GM12878 (cell line): ENCODE data around the gene SLC6A17.

Source experiments
- BACH1 ChIP-seq: fragments of 450-650 bp; IDR thresholded peaks from 2 replicates; pipeline ENCODE4 v1.6.1; 2017; ENCODE audit warnings: mild to moderate bottlenecking, borderline replicate concordance
- CHD4 ChIP-seq: fragments of 200-600 bp; sonication (generic); IDR thresholded peaks from 2 replicates; pipeline ENCODE4 v1.6.1; 2016; ENCODE audit warnings: mild to moderate bottlenecking
- FOXK2 ChIP-seq: fragments of 450-650 bp; IDR thresholded peaks from 2 replicates; pipeline ENCODE4 v1.6.1; 2017; ENCODE audit warnings: mild to moderate bottlenecking, moderate library complexity
- HCFC1 ChIP-seq: fragments of 150-350 bp; IDR thresholded peaks from 2 replicates; pipeline ENCODE4 v1.6.1; 2014; ENCODE audit warnings: low read length
- JUNB ChIP-seq: IDR thresholded peaks from 2 replicates; pipeline ENCODE4 v1.6.1; 2016; ENCODE audit warnings: antibody characterized with exemption, mild to moderate bottlenecking
- MYC ChIP-seq: IDR thresholded peaks from 2 replicates; pipeline ENCODE4 v1.6.1; 2011; ENCODE audit warnings: mild to moderate bottlenecking, low read length, moderate library complexity, inconsistent platforms; ENCODE audit not compliant: insufficient read depth, insufficient replicate concordance, insufficient read length, severe bottlenecking
- RBBP5 ChIP-seq: fragments of 200-600 bp; sonication (generic); conservative IDR thresholded peaks from 2 replicates; pipeline ENCODE4 v1.6.1; 2016
- WRNIP1 ChIP-seq: IDR thresholded peaks from 2 replicates; pipeline ENCODE4 v1.6.1; 2011; ENCODE audit warnings: low read depth, low read length, improper control_type of control experiment, borderline replicate concordance
- ZNF24 ChIP-seq: fragments of 450-650 bp; IDR thresholded peaks from 2 replicates; pipeline ENCODE4 v1.6.1; 2017; ENCODE audit warnings: antibody characterized with exemption, mild to moderate bottlenecking
- TF ChIP-seq, protein P1 (sequence below), 3 experiments: IDR thresholded peaks in 2 of 3; conservative IDR thresholded peaks in 1 of 3; 2 replicates each; pipeline ENCODE4 v1.5.1; 2011; ENCODE audit warnings: low read depth in 3 of 3, low read length in 3 of 3, mild to moderate bottlenecking in 3 of 3, control low read depth in 2 of 3, moderate library complexity in 2 of 3, inconsistent platforms in 1 of 3, mixed read lengths in 1 of 3; ENCODE audit not compliant: control insufficient read depth in 2 of 3, insufficient read depth in 1 of 3; ENCODE audit errors: extremely low read depth in 1 of 3
- TF ChIP-seq, protein P2 (sequence below): IDR thresholded peaks from 2 replicates; pipeline ENCODE4 v1.6.1; 2012; ENCODE audit warnings: mild to moderate bottlenecking, low read depth, low read length
- TF ChIP-seq, protein P3 (sequence below): fragments of 450-650 bp; IDR thresholded peaks from 2 replicates; pipeline ENCODE4 v1.6.1; 2018; ENCODE audit warnings: borderline replicate concordance, mild to moderate bottlenecking; ENCODE audit not compliant: partially characterized antibody

DNA sequence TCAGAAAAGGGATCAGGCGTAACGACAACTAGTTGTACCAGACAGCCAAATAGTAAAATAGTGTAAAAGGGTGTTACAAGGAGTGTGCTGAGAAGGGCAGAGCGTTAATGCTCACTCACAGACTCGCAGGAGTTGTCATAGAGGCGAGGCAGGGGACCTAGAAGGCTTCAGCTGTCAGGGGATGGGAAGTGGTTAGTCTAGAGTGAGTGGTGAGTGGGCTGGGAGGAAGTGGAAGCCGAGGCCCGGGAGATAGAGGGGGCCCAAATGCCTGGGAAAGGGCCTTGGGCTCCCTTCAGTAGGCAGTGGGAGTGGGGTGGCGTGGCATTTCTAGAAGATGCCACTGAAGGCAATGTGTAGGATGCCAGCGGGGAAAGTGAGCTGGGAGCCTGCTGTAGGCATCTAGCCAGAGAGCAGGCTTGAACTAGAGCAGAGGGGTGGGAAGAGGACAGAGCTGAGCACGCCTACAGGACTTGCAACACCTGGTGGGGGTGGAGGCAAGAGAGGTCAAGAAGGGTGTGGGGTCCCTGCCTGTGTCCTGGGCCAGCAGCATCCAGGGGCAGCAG lies 10.3 kb downstream of the SLC6A17 start:
- TF ChIP-seq BACH1 (no peak), ZNF24 (no peak), MYC (no peak), HCFC1 (no peak), JUNB (no peak), CHD4 (no peak), WRNIP1 (no peak), FOXK2 (no peak), RBBP5 (no peak)
- TF ChIP-seq, protein P1, sequence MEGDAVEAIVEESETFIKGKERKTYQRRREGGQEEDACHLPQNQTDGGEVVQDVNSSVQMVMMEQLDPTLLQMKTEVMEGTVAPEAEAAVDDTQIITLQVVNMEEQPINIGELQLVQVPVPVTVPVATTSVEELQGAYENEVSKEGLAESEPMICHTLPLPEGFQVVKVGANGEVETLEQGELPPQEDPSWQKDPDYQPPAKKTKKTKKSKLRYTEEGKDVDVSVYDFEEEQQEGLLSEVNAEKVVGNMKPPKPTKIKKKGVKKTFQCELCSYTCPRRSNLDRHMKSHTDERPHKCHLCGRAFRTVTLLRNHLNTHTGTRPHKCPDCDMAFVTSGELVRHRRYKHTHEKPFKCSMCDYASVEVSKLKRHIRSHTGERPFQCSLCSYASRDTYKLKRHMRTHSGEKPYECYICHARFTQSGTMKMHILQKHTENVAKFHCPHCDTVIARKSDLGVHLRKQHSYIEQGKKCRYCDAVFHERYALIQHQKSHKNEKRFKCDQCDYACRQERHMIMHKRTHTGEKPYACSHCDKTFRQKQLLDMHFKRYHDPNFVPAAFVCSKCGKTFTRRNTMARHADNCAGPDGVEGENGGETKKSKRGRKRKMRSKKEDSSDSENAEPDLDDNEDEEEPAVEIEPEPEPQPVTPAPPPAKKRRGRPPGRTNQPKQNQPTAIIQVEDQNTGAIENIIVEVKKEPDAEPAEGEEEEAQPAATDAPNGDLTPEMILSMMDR (IDR thresholded peaks at IDR 0.05 in 2 of 3, conservative IDR thresholded peaks at IDR 0.05 in 1 of 3; ENCODE audit: control insufficient read depth in 2 of 3, extremely low read depth in 1 of 3, insufficient read depth in 1 of 3, low read depth in 3 of 3, low read length in 3 of 3) = no peak
- TF ChIP-seq, protein P2, sequence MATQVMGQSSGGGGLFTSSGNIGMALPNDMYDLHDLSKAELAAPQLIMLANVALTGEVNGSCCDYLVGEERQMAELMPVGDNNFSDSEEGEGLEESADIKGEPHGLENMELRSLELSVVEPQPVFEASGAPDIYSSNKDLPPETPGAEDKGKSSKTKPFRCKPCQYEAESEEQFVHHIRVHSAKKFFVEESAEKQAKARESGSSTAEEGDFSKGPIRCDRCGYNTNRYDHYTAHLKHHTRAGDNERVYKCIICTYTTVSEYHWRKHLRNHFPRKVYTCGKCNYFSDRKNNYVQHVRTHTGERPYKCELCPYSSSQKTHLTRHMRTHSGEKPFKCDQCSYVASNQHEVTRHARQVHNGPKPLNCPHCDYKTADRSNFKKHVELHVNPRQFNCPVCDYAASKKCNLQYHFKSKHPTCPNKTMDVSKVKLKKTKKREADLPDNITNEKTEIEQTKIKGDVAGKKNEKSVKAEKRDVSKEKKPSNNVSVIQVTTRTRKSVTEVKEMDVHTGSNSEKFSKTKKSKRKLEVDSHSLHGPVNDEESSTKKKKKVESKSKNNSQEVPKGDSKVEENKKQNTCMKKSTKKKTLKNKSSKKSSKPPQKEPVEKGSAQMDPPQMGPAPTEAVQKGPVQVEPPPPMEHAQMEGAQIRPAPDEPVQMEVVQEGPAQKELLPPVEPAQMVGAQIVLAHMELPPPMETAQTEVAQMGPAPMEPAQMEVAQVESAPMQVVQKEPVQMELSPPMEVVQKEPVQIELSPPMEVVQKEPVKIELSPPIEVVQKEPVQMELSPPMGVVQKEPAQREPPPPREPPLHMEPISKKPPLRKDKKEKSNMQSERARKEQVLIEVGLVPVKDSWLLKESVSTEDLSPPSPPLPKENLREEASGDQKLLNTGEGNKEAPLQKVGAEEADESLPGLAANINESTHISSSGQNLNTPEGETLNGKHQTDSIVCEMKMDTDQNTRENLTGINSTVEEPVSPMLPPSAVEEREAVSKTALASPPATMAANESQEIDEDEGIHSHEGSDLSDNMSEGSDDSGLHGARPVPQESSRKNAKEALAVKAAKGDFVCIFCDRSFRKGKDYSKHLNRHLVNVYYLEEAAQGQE = no peak
- TF ChIP-seq, protein P3, sequence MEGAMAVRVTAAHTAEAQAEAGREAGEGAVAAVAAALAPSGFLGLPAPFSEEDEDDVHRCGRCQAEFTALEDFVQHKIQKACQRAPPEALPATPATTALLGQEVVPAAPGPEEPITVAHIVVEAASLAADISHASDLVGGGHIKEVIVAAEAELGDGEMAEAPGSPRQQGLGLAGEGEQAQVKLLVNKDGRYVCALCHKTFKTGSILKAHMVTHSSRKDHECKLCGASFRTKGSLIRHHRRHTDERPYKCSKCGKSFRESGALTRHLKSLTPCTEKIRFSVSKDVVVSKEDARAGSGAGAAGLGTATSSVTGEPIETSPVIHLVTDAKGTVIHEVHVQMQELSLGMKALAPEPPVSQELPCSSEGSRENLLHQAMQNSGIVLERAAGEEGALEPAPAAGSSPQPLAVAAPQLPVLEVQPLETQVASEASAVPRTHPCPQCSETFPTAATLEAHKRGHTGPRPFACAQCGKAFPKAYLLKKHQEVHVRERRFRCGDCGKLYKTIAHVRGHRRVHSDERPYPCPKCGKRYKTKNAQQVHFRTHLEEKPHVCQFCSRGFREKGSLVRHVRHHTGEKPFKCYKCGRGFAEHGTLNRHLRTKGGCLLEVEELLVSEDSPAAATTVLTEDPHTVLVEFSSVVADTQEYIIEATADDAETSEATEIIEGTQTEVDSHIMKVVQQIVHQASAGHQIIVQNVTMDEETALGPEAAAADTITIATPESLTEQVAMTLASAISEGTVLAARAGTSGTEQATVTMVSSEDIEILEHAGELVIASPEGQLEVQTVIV = no peak
